Measurements from ENCODE around the gene CLIC3.

CLIC3 gene

DNA sequence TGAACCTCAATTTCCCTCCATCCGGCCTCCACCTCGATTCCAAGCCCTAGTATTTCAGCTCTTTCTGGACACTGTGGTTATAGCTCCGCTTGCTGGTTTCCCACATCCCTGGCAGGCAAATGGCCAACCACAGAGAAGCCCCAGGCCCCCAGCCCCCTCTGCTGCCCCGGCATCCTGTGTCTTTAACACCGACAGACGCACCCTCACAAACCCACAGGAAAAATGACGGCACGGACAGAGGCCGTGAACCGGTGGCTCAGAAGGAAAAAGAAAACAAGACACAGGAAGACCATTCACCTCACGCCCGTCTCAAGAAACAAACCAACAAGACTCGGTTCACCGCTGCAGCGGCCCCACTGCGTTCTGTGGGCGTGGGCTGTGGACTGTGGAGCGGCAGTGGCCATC, 1.5 kb upstream of the CLIC3 start:
- no peak for DNase-seq

DNA sequence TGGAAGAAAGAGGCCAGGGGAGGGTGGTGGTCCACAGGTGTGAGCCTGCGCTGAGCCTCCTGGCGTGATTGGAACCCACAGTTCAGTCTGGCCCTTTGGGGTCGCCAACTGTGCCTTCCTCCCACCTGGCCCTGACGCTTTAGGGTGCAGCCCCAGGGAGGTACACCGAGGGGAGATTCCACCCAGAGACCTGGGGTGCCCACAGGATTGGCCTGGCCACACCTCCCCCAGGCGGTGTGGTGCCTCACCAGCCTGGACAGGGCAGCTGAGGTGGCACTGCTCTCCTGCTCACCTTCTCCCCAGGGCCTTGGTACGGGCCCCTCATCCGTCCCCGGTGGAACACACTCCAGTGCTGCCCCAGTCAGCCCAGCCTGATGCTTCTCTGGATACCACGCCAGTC, 1.0 kb upstream of the CLIC3 start:
- no peak for DNase-seq

GRCh38 chr9:136995772-136996311, 526 bp downstream of the CLIC3 start:
- DNase-seq, result peak in 1 of 3 experiments; percentile 14

- DNase-seq, result no peak
Measured at GRCh38 chr9:136995362-136995761, 1.0 kb downstream of the CLIC3 start.

- no peak for DNase-seq
Measured at GRCh38 chr9:136994888-136995230, 1.5 kb downstream of the CLIC3 start.

- no peak for DNase-seq
Measured at GRCh38 chr9:136994180-136994887, 2.0 kb downstream of the CLIC3 start.

GRCh38 chr9:136992819-136993369, 3.5 kb downstream of the CLIC3 start:
- no peak for DNase-seq

DNA sequence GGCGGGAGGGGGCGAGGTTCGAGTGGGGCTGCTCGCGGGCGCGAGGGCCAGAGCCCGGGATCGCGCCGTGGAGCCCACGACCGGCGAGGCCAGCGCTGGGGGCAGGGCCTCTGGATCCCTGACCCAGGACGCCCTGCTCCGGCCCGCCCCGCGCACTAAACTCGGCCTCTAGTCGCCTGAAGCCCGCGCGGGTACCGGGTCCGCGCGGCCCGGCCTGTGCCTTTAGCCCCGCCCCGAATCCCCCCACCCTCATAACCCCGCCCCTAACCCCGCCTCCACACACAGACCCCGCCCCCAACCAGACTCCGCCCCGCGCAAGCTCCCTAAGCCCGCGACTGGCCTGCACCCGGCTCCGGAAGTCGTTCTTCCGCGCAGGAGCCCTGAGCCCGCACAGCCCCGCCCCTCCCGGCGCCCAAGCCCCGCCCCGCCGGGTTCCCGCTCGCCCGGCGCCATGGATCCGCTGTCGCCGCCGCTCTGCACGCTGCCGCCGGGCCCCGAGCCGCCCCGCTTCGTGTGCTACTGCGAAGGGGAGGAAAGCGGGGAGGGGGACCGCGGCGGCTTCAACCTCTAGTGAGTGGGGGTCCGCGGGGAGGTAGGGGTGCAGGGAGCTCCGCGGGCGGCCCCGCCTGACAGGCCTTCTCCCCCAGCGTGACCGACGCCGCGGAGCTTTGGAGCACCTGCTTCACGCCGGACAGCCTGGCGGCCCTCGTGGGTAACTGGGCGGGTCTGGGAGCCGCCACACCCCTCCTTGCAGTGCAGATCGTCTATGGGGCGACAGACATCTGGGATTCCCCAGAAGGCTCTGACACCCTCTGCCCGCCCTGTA, 4.2 kb downstream of the CLIC3 start, which contains the start of gene PAXX:
Gene PAXX, plus strand, starts transcription at position 430 of the 826 bp plus-strand sequence. Its CDS starts 22 bp downstream, at position 452.
- DNase-seq, result peak; percentile 81 to 90 (median 88)

DNA sequence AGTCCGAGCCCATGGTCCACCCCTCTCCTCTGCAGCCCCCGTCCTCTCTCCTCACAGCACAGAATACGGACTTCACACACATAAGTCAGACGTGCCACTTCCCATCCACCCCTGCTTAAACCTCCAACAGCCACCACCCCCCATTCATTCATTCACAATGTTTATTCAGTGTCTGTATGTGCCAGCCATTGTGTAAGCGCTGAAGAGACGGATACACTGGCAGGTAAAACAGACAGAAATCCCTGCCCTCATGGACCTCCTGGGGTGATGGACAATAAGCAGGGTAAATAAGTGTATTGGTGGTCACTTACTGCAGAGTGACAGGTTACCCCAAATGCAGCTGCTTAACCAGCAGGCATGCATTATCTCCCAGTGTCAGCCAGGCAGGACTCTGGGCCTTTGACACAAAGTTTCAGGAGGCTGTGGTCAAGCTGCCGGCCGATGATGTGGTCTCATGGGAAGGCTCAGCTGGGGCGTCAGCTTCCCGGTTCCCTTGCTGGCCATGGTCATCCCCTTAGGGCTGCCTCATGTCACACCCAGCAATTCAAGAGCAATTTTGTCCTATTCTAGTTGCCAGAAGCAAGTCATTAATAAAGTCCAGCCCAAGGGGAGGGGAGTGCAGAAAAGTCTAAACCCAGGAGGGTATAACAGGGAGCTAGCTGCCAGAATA, 6.0 kb downstream of the CLIC3 start:
- peak in 2 of 3 experiments; percentile 19 to 67 for DNase-seq

- DNase-seq, result no peak
Measured at GRCh38 chr9:136988872-136989271, 7.5 kb downstream of the CLIC3 start.

DNA sequence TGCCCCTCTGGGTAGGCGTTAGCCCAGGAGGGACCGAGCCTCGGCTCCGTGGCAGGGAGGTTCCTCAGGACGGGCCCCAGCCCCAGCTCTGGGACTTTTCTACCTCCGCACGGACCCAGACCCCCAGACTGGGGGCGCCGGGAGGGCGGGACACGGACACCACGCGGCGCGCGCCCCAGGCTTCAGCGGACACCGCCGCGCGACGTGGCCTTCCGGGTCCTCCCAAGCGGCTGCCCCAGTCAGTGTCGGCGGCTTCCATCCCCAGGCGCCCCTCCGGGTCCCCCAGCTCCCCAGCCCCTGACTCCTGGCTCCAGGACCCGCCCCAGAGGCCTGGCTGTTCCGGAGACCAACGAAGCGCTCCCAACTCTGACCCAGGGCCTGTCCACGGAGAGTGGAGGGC, 10.5 kb downstream of the CLIC3 start:
- DNase-seq, result no peak

DNA sequence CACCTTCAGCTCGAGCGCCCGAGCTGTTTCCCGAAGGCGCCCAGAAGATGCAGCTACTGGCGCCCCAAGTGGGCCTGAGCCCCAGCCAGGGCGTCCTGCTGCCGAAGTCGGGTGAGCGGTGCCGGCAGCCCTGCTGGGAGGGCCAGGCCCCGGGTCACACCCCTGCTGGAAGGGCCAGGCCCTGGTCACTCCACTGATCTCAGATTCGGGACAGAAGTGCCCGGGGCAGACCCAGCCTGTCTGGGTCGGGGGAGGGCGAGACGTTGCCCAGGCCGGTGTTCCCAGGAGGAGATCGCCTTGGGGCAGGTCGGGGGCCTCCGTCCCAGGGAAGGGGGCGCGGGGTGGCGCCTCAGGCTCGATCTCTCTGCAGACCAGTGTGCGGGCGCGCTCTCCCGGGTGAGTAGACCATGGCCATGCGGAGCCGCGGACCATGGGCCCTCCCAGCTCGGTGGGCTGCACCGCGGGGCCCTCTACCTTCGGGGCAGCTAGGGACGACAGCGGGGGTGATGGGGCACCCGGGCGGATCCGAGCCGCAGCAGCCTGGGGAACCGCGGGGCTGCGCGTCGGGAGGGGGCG, 11.3 kb downstream of the CLIC3 start:
- DNase-seq, result no peak

DNA sequence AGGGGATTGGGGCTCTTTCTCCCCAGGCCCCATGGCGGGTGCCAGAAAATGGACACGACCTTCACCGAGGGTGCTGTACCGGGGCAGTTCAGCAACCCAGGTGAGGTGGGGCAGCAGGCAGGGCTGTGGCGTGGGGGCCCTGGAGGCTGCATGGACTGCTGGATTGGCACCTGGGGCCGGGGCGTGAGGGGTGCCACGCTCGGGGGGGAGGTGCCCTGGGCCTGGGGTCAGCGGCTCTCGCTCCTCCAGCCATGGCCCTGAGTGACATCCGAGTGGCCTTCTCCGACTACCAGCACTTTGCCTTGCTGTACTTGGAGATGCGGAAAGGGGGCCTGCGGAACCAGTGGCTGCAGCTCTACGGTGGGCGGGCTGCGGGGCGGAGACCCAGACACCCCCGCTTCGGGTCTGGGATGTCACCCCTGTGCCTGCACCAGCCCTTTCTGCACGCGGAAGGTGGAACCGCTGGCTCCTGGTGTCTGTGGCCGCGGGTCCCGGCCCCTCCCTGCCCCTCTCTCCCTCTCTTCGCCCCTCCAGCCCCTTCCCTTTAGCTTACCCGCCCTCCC, 11.8 kb downstream of the CLIC3 start:
- DNase-seq, result no peak

DNA sequence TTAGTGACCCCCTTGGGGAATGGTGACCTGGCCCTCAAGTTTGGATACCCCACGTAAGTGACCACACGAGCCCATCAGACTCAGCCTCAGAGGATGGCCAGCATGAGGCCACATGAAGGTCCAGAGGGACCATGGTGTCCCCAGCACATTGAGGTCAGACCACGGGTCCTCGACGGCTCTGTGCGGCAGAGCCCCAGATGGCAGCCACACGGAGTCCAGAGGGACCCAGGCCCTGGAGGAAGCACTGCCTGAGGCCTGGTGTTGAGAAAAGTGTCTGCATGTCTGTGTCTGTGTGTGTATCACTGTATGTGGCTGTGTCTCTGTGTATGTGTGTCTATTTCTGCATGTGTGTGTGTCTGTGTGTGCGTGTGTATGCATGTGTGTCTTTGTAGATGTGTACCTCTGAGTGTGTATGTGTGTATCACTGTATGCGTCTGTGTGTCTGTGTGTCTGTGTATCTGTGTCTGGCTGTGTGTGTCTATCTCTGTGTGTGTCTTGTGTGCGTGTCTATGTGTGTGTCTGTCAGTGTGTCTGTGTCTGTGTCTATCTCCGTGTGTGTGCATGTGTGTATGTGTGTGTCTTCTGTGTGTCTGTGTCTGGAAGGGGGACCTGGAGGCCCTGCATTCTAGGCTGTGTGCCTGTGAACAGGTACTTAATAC, 12.6 kb downstream of the CLIC3 start:
- DNase-seq, result no peak

- no peak for DNase-seq
Measured at GRCh38 chr9:136983167-136983566, 13.2 kb downstream of the CLIC3 start.

DNA sequence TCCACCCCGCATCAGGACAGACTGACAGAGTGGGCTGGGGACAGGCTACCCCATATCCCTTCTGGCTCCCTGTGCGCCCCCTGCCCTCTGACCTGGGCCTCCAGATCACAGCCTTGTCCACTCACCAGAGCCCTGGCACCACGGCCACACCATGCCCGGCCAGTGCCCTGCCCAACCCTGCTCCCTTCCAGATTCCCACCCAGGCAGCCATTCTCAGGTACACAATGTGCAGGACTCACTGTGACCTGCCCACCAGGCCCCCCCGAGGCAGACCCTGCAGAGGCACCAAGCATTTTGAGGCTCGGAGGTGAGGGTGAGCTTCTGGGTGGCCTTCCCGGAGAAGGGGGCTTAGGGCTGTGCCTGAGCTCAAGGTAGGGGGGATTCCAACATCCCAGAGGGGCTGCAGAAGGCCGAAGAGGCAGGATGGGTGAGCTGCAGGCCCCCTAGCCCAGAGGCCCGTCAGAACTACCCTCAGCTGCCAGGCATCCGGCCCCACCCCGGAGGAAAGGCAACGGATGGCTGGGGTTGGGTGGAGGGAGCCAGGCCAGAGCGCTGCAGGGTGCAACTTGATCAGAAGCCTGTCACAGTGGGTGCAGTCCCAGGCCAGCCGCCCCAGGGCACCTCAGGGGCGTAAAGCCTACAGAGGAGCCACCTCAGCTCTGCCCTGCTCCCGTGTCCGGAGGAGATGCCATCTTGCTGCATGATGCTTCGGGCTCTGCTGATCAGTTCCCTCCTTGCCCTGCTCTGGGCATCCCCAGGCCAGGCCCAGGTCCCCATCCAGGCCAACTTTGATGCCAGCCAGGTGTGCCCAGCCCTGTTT, 13.9 kb downstream of the CLIC3 start, which contains the start of gene LCNL1:
Gene LCNL1, plus strand, starts transcription at position 762 of the 820 bp plus-strand sequence. CDS start 594 bp downstream, outside the sequence.
- no peak for DNase-seq

DNA sequence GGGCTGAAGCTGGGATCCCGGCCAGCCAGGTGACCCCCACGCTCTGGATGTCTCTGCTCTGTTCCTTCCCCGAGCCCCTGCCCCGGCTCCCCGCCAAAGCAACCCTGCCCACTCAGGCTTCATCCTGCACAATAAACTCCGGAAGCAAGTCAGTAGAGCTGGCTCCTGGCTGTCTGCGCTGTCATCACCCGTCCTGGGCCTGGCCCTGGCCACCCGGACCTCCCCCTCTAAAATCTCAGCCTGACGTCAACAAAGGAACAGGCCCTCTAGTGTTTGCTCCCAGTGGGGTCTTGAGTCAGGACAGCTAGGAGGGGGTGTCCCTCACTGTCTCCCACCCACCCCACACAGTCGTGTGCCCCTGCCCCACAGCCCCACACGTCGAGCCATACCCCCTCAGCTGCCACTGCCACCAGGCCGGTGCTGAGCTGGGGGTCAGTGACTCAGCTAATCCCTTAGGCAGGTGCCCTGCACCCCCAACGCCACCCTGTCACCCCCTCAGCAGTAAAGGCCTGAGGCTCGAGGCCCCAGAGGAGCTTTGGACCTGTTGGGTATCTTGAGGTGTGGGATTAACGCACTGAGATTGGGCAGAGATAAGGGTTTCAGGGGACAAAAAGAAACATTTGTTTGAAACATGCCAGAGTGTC, 14.7 kb downstream of the CLIC3 start:
- DNase-seq, result no peak

DNA sequence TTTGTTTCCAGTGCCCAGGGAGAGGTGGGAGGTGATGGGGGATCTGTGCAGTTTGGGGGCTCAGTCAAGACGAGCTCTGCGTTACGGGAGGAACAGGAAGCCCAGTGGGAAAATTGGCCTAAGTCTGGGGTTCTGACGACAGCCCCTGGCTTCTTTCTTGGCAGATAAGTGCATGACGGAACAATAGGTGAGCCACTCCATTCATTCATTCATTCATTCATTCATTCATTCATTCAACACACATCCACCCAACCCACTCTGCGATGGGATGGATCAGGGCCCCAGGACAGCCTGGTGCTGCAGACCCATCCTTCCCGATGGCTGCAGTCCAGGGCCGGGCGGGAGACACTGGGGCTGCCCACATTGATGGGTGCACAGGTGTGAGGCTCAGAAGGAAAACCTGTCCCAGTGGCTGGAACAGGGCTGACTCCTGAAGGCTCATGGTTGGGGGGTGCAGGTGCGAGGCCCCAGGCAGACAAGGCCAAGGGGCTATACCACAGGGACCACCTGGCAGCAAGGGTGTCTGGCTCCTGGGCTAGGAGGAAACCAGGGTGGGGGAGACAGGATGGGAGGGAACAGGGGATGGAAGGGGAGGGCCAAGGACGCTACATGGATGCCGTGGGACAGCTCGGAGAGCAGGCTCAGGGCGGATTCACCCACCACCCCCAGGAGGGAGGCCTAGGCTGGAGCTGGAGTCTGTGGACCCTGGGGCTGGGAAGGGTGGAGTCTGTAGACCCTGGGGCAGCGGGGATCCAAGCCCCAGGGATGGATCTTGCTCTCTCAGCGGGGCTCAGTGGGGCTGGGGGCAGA, 15.5 kb downstream of the CLIC3 start:
- no peak for DNase-seq

Measured in NCI-H1417 (cell line).